Hematopoietic multipotent progenitor cell treated with erythropoietin and hydrocortisone succinate and interleukin-3 and kit ligand, for 6 days (in vitro differentiated cells): ENCODE measurements around the gene KRT10.
"Not testable (repeated sequence)": the region's sequence is repeated elsewhere in the genome, so short reads cannot be mapped to it uniquely, and the experiment has no call there.

ENCODE experiments used
- DNase-seq: peaks from one replicate; pipeline ENCODE4 v3.0.0-alpha.2; 2015

KRT10 gene

GRCh38 chr17:40822132-40822812 lies at the start of gene KRT10:
KRT10 (minus strand) TSS chr17:40822614; CDS start chr17:40822585, 29 bp downstream.
- DNase-seq: peak; percentile 7

- no peak for DNase-seq
Observed at GRCh38 chr17:40871316-40871715, 48.9 kb upstream of the KRT10 start.

- DNase-seq: no peak
Observed at GRCh38 chr17:40870136-40870535, 47.7 kb upstream of the KRT10 start.

- DNase-seq: no peak
Observed at GRCh38 chr17:40866838-40867237, 44.4 kb upstream of the KRT10 start, which contains the start of gene KRT12. KRT12 (minus strand) TSS chr17:40867223; CDS start chr17:40867186, 37 bp downstream.

- DNase-seq: no peak
Observed at GRCh38 chr17:40864661-40865390, 42.4 kb upstream of the KRT10 start.

GRCh38 chr17:40862985-40863733 lies 40.7 kb upstream of the KRT10 start:
- DNase-seq: peak; percentile 19

GRCh38 chr17:40859536-40859935 lies 37.1 kb upstream of the KRT10 start:
- no peak for DNase-seq

- not testable (repeated sequence) for DNase-seq
Observed at GRCh38 chr17:40858667-40859066, 36.3 kb upstream of the KRT10 start.

- DNase-seq: no peak
Observed at GRCh38 chr17:40857535-40857934, 35.1 kb upstream of the KRT10 start.

- DNase-seq: peak; percentile 14
Observed at GRCh38 chr17:40854175-40854814, 31.9 kb upstream of the KRT10 start.

- no peak for DNase-seq
Observed at GRCh38 chr17:40852364-40852763, 29.9 kb upstream of the KRT10 start.

- DNase-seq: peak; percentile 35
Observed at GRCh38 chr17:40850293-40850972, 28.0 kb upstream of the KRT10 start.

- no peak for DNase-seq
Observed at GRCh38 chr17:40849723-40850122, 27.3 kb upstream of the KRT10 start.

GRCh38 chr17:40848583-40849235 lies 26.3 kb upstream of the KRT10 start:
- no peak for DNase-seq

- no peak for DNase-seq
Observed at GRCh38 chr17:40846515-40847144, 24.2 kb upstream of the KRT10 start.

GRCh38 chr17:40844671-40845107 lies 22.3 kb upstream of the KRT10 start:
- DNase-seq: no peak

- no peak for DNase-seq
Observed at GRCh38 chr17:40843242-40843641, 20.8 kb upstream of the KRT10 start.

- DNase-seq: no peak
Observed at GRCh38 chr17:40841246-40841645, 18.8 kb upstream of the KRT10 start.

GRCh38 chr17:40839194-40839593 lies 16.8 kb upstream of the KRT10 start:
- DNase-seq: no peak

GRCh38 chr17:40836020-40836419 lies 13.6 kb upstream of the KRT10 start:
- no peak for DNase-seq

- no peak for DNase-seq
Observed at GRCh38 chr17:40833882-40834281, 11.5 kb upstream of the KRT10 start.
